Loucy (cell line): Measurements from ENCODE around the gene SOX8.

Experiments used
- EZH2phosphoT487 ChIP-seq: fragments of 200-600 bp; IDR thresholded peaks from 2 replicates; pipeline ENCODE4 v1.6.1; 2018; ENCODE audit warnings: antibody characterized with exemption, mild to moderate bottlenecking, moderate library complexity, borderline replicate concordance
- TF ChIP-seq, protein P1 (sequence below): fragments of 200-600 bp; sonication (generic); conservative IDR thresholded peaks from 2 replicates; pipeline ENCODE4 v1.5.1; 2014; ENCODE audit warnings: mild to moderate bottlenecking, antibody characterized with exemption, low read length

DNA sequence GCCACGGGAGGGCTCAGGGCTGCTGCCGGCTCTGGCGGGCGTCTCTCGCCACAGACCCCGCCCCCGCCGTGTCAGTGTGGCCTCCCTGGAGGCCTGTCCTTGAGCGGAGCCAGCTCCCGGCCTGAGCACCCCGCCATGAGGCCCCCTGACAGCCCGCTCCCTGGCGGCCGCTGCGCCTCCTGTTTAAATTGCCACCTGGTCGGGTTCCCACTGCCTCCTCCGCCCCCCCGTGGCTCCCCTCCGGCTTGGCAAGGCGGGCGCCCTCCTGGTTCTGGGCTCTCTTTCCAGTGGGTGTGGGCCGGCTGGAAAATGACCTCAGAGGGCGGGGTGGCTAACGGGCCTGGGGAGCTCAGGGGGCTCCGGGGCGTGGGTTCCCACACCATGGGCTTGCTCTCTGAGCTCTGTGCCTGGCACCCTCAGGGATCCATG lies 48.9 kb downstream of the SOX8 start:
- TF ChIP-seq, protein P1, sequence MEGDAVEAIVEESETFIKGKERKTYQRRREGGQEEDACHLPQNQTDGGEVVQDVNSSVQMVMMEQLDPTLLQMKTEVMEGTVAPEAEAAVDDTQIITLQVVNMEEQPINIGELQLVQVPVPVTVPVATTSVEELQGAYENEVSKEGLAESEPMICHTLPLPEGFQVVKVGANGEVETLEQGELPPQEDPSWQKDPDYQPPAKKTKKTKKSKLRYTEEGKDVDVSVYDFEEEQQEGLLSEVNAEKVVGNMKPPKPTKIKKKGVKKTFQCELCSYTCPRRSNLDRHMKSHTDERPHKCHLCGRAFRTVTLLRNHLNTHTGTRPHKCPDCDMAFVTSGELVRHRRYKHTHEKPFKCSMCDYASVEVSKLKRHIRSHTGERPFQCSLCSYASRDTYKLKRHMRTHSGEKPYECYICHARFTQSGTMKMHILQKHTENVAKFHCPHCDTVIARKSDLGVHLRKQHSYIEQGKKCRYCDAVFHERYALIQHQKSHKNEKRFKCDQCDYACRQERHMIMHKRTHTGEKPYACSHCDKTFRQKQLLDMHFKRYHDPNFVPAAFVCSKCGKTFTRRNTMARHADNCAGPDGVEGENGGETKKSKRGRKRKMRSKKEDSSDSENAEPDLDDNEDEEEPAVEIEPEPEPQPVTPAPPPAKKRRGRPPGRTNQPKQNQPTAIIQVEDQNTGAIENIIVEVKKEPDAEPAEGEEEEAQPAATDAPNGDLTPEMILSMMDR, result no peak
- no peak for TF ChIP-seq EZH2phosphoT487
